ENCODE measurements around the gene WNK1.

The WNK1 gene

GRCh38 chr12:867905-868304 is 115.5 kb downstream of the WNK1 start:
- no peak for DNase-seq

DNA sequence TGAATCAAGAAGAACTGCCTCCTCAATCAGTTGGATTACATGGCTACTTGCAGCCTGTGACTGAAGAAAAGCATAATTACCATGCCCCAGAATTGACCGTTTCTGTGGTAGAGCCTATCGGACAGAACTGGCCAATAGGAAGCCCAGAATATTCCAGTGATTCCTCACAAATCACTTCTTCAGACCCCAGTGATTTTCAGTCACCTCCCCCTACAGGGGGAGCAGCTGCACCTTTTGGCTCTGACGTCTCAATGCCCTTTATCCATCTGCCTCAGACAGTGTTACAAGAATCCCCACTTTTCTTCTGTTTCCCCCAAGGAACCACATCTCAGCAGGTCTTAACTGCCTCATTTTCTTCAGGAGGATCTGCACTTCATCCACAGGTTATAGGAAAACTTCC is 116.3 kb downstream of the WNK1 start:
- DNase-seq = no peak

DNA sequence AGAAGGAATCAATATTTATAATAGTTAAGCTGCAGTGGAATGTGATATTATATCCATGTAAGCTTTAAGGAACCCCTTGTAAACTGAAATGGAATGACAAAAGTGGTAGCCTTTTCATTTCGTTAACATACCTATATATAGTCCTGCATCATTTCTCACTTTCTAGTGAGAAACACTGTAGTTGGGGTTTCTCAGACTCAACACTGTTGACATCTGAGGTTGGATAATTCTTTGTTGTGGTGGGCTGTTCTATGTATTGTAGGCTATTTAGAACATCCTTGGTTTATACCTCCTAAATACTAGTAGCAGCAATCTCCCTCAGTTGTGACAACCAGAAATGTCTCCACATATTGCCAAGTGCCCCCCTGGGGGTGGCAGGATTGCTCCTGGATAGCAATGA is 118.0 kb downstream of the WNK1 start:
- DNase-seq = no peak

- DNase-seq = no peak
Observed at GRCh38 chr12:873954-874353, 121.6 kb downstream of the WNK1 start.

- DNase-seq = no peak
Observed at GRCh38 chr12:879641-880040, 127.3 kb downstream of the WNK1 start.

DNA sequence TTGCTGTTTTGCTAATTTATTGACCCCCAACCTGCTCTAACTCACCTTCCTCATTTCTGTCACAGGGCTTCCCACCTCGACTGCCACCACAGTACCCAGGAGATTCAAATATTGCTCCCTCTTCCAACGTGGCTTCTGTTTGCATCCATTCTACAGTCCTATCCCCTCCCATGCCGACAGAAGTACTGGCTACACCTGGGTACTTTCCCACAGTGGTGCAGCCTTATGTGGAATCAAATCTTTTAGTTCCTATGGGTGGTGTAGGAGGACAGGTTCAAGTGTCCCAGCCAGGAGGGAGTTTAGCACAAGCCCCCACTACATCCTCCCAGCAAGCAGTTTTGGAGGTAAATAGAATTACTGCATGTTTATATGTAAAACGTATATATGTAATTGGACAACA is 128.3 kb downstream of the WNK1 start:
- no peak for DNase-seq

DNA sequence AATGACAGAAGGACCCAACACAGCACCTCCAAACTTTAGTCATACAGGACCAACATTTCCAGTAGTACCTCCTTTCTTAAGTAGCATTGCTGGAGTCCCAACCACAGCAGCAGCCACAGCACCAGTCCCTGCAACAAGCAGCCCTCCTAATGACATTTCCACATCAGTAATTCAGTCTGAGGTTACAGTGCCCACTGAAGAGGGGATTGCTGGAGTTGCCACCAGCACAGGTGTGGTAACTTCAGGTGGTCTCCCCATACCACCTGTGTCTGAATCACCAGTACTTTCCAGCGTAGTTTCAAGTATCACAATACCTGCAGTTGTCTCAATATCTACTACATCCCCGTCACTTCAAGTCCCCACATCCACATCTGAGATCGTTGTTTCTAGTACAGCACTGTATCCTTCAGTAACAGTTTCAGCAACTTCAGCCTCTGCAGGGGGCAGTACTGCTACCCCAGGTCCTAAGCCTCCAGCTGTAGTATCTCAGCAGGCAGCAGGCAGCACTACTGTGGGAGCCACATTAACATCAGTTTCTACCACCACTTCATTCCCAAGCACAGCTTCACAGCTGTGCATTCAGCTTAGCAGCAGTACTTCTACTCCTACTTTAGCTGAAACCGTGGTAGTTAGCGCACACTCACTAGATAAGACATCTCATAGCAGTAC is 132.5 kb downstream of the WNK1 start:
- no peak for DNase-seq

GRCh38 chr12:885701-886100 is 133.3 kb downstream of the WNK1 start:
- no peak for DNase-seq

DNA sequence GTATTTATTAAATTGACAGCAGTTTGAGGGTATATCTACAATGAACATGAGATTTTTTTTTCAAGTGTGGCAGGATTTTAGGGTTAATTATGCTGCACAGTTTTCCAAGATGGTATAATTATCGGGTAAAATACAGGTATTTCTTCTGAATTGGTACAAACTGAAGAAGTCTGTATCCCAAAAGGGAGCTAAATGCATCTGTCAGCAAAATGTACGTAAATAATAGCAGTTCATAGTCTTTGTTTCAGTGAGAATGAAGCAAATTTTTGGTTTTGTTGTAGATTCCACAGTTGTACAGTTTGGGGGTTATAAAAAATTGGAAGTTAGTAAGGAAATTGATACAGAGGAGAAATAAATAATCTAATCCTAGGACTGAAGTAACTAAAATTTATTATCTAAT is 133.8 kb downstream of the WNK1 start:
- no peak for DNase-seq

DNA sequence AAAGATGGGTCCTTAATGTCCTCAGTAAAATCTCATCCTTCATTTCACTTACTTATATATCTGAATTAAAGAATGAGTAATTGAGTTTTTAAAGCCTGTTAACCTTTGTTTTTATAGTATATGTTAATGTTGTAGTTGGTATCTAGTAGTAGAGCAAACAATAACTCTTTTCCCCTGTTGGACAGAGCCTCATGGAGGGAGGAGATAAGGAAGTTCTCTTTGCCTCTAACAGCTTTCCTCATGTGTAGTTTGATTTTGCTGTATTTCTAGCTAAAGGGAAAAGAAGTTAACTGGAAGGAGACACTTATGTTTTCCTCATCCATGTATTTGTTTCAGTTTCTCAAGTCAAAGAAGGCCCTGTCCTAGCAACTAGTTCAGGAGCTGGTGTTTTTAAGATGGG is 141.8 kb downstream of the WNK1 start:
- no peak for DNase-seq

- no peak for DNase-seq
Observed at GRCh38 chr12:896031-896430, 143.7 kb downstream of the WNK1 start.

DNA sequence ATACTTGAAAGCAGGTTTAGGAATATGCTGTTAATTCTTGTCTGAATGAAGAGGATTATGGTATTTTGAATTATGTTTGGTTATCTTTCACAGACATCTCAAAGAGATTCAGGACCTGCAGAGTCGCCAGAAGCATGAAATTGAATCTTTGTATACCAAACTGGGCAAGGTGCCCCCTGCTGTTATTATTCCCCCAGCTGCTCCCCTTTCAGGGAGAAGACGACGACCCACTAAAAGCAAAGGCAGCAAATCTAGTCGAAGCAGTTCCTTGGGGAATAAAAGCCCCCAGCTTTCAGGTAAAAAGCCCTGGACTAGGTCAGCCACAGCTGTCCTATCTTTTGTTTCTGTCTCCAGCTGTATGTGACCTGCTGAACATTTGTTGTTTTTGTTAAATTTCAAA is 145.0 kb downstream of the WNK1 start:
- DNase-seq = no peak

DNA sequence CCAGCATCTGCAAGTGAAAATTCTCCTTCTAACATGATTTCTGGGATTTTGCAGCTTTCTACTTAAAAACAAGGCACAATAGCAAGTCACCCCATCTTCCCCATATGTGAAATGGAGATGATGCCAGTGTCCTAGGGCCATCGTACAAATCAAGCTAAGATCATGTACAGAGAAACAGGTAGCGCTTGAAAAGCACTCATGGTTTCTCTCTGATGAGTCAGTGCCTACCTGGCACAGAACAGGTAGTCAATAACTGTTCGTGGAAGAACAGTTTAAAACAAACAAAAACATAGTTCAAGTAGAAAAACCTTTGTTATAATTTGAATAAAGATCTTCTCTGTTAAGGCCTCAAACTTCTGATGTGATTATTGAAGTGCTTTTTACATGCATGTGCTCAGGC is 150.2 kb downstream of the WNK1 start:
- DNase-seq = no peak

GRCh38 chr12:903055-903454 is 150.7 kb downstream of the WNK1 start:
- DNase-seq = no peak

DNA sequence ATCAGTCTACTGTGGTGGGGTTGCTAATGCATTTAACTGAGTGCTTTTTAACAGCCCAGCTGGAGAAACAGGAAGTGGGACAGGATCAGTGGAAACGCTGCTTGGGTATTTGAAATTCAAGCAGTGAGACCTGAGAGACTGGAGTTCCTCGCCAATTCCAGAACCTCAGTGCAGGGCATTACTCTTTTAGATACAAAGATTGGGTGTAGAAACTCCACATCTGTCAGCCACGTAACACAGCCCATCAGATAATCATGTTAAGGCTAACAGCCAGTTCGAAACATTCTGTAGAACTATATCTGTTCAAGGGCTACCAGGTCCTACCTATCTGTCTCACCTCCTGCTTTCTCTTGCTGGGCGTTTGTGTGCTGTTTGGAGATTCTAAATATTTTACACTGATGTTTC is 151.6 kb downstream of the WNK1 start:
- DNase-seq = no peak

DNA sequence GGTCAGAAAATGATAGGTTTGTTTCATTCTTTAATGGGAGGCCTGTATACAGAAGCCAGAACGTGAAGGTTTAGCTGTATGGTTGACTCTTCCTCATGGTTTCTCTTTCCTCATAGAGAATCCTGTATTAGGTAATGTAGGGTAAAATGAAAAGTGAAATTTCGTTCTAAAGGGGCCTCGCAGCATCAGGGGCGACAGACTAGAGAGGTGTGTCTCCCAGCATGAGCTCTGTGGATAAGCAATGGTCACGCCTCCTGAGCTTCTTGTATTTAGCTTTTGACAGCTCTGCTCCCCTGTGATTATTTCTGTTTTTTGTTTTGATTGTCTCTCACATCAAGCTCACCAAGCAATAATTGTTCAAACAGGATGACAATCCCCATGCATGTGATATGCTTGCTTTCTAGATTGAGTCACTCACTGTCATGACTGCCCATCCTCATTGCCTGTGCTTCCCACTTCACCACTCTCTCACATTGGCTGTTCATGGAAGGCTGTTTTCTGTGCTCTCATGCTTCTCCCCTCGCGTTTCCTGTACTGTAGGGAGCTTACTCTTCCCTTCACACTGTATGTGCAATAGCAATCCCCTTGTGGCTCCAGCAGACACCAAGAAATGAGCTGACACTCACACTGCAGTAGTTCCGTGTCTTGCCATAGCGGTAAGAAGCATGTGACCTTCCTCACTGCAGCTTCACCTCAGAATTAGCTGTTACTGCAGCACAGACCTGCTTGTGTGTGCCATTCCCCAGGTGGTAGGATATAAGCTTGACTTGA is 153.1 kb downstream of the WNK1 start:
- no peak for DNase-seq

DNA sequence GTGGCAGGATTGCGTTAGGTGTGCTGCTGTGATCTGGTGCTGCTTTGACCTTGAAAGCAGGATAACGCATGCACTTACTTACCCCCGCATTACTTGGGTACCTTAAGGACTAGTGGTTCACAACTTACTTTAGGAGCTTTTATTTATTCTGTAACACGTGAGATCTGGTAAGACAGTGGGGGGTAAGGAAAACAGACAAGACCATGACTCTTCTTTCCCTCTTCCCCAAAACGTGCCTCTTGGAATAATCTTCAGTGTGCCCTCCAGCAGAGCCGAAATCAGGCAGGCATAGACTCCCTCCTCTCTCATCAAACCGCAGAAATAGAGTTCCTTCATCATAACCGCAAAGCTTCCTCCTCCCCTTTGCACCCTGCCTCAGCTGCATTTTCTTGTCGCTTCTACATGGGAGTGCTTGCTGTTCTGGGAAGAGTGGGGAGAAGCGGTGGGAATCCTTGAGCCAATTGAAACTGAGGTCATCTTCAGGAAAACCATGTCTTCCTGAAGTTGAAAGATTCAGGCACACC is 153.7 kb downstream of the WNK1 start:
- DNase-seq = no peak

GRCh38 chr12:907413-908185 is 155.2 kb downstream of the WNK1 start:
- DNase-seq = no peak

- DNase-seq = no peak
Observed at GRCh38 chr12:909861-910260, 157.5 kb downstream of the WNK1 start.

DNA sequence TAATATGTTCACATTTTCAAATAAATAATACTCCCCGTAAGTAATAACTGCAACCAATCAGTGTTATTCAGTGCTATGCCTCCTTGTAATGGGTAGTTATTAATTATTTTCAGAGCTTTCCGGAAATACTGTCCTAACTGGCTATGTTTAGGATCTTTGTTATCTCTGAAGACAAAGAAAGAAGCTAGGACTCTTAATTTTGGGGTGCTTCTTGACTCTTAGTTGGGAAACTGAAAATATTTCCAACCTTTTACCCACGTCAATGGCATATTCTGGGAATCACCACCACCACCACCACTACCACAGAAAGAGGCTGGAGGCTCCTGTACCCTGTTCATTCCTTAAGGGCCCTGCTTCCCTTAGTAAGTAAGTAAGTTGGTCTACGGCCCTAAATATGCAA is 158.0 kb downstream of the WNK1 start:
- DNase-seq = no peak

DNA sequence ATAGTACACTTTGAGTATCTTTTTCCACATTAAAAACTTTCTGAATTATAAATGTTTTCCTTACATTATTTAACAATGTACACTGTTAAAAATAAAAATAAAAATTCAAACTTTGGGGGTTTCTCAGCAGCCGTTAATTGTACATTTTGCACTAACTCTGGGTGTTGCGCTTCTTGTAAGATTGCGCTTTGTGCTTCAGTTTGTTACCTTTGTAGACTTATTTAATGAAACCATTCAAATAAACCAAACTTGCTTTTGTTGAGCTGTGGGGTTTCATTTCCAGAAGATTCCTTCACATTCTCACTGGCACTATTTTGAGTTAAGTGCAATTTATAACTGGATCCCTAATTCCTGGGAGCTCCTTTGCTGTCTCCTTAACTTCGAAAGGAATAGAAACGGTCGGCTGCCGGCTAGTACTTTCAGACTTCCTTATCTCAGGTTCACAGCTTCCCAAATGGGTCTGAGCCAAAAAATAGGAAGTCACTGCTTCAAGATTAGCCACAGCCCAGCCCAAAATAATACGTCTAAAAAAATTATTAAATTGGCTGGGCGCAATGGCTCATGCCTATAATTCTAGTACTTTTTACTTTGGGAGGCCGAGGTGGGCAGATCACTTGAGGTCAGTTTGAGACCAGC is 158.9 kb downstream of the WNK1 start:
- DNase-seq = no peak

GRCh38 chr12:912466-913235 is 160.3 kb downstream of the WNK1 start:
- DNase-seq = no peak
